Ishikawa (cell line): ENCODE measurements around the gene C10orf62.

Source experiments
- EP300 ChIP-seq: IDR thresholded peaks from 2 replicates; pipeline ENCODE4 v1.6.1; 2012; ENCODE audit warnings: borderline replicate concordance
- NFIC ChIP-seq: IDR thresholded peaks from 2 replicates; pipeline ENCODE4 v1.6.1; 2012
- TAF1 ChIP-seq: IDR thresholded peaks from 2 replicates; pipeline ENCODE4 v1.6.1; 2012; ENCODE audit warnings: low read depth, mild to moderate bottlenecking
- USF1 ChIP-seq: IDR thresholded peaks from 2 replicates; pipeline ENCODE4 v1.6.1; 2012
- ZBTB7A ChIP-seq: IDR thresholded peaks from 2 replicates; pipeline ENCODE4 v1.6.1; 2012; ENCODE audit warnings: low read depth

GRCh38 chr10:97570146-97570788, 19.3 kb upstream of the C10orf62 start:
- no peak for TF ChIP-seq USF1
- TF ChIP-seq ZBTB7A: no peak
- TF ChIP-seq EP300: no peak
- TF ChIP-seq TAF1: no peak
- TF ChIP-seq NFIC: no peak
